Natural killer cell treated with Interleukin-12 subunit alpha and Interleukin-12 subunit beta and Interleukin-15 and Interleukin-18, amount 100 ng/mL, for 72 hours (primary cell): ENCODE results near the gene PRR14. TPM values are rescaled to one million over a fixed set of nuclear protein-coding genes. Genes with fewer than 3 reads are reported as not detected.
A peak's percentile ranks its signal among the peaks of the same experiment; 100 is the strongest.

Source experiments
- ATAC-seq, 2 donors: fragments of 150-1000 bp; cut with Tn5 transposase in 1 of 2; sonication (Bioruptor Pico), chemical (Tn5 transposase) in 1 of 2; 2 replicates each; pipeline ENCODE4 v1.10.0; 2021
- DNase-seq: peaks from one replicate; pipeline ENCODE4 v3.0.0; 2022; ENCODE audit warnings: low spot score
- H3K27ac Mint-ChIP-seq, 2 donors: 1 replicate in 1 of 2; 2 replicates in 1 of 2; pipeline ENCODE4 v1.8.0; 2022; ENCODE audit warnings: mixed read lengths in 2 of 2, mild to moderate bottlenecking in 1 of 2, moderate library complexity in 1 of 2
- H3K27me3 Mint-ChIP-seq, 2 donors: 1 replicate in 1 of 2; 2 replicates in 1 of 2; pipeline ENCODE4 v1.8.0; 2022; ENCODE audit warnings: mixed read lengths in 2 of 2
- H3K36me3 Mint-ChIP-seq: one replicate; pipeline ENCODE4 v1.8.0; 2022; ENCODE audit warnings: mixed read lengths
- H3K4me1 Mint-ChIP-seq, 2 donors: 1 replicate in 1 of 2; 2 replicates in 1 of 2; pipeline ENCODE4 v1.8.0; 2022; ENCODE audit warnings: low read depth in 2 of 2, mixed read lengths in 2 of 2, mild to moderate bottlenecking in 1 of 2
- H3K4me3 Mint-ChIP-seq: one replicate; pipeline ENCODE4 v1.8.0; 2022; ENCODE audit warnings: mixed read lengths
- H3K9me3 Mint-ChIP-seq: 2 replicates; pipeline ENCODE4 v1.8.0; 2022; ENCODE audit warnings: mixed read lengths
- total RNA-seq, 2 donors: library from RNA; stranded (reverse); gene quantifications; one replicate each; pipeline ENCODE4 v1.2.3, GENCODE V29; 2022

Gene PRR14
- total RNA-seq, result 100 to 1,000 TPM; 128 to 197 TPM

DNA sequence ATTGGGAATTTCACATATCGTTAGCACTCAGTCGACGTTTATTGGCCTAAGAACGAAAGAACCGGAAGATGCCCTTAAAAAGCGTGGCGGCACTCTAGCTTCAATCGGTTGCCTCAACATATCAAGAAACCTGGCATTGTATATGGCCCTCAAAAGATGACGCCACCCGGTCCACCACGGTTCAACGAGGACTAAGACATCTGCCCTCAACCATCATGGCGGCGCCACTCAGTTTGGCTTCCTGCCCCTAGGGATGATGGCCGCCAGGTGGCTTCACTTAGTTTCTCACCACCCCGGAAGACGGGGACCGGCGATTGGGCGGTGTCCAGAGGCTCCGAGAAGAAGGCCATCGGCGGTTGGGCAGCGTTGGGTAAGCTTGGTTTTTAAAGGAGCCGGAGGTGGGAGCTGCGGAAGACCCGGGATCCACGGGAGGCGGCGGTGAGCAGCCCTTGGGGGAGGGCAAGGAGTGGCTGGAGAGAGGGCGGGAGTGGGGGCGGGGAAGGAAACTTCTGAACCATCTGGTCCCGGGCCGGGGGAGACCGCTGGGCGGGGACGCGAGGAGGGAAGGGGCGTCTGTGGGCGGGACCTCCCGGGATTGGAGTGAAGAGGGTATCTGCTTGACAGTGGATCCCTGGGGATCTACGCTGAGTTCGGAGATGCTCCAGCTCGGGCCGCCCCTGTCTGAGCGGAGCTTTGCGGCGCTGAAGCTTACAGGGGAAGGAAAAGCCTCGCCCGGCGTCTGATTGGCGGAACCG is at the start of gene PRR14:
TSS of gene PRR14 (plus strand) at position 592 of the 755 bp plus-strand sequence. CDS start 686 bp downstream, outside the sequence.
- Mint-ChIP-seq H3K4me1 (peaks cover 21 to 39% of the 10 kb centered on the region in 2 donors), H3K27ac (peak within 1 kb of the TSS; percentile 100), H3K9me3 (no peaks in the 10 kb centered on the region), H3K36me3 (peaks cover 16% of the 10 kb centered on the region), H3K4me3 (peak within 1 kb of the TSS; percentile 92), H3K27me3 (no peaks in the 10 kb centered on the region)
- DNase-seq, result peak; percentile 99
- peak; percentile 88 to 90 for ATAC-seq

DNA sequence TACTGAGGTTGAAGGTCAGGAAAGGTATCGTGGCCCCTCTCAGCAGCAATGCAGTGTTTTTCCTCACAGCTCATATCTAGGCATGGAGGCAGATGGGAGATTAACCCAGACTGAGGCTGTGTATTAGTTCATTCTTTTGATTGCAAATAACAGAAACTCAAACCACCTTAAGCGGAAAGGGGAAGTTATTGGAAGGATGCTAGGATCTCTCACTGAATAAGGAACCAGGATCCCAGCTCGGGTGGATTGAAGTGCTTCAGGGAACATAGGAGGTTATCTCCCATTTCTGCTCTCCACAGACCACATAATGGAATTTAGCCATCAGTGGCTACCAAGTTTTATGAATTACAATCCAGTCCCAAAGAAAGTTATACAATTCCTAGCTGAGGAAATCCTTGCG is 48.8 kb upstream of the PRR14 start:
- peaks cover 14% of the 10 kb centered on the region for H3K36me3 Mint-ChIP-seq

DNA sequence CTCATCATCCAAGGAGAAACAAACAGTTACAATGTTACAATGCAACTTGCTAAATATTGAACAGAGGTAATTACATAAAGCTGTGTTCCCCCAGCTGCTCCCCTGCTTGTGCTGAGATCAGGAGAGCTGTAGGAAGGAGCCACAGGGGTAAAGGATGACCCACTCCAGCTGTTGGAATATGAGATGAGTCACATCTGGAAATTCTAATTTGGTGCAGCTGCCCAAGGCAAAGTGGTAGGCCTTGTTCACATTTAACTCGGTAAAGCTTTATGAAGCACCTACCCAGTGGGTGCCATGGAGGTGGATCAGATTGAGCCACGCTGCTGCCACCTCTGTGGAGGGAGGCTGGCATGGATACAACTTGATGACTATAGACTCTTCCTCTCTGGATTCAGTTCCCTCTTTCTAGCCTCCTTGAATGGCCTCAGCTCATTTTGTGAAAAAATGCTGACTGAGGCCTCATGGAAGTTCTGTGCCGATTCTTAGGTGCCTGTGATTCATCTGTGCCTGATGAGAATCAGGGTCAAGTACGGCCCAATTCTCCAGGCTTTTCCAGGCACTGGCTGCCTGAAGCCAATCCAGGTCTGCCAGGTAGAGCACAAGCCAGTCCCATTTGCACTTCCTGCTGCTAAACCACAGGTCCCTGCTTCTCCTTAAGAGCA is 48.0 kb upstream of the PRR14 start:
- peaks cover 0 to 4% of the 10 kb centered on the region in 2 donors for H3K4me1 Mint-ChIP-seq
- H3K36me3 Mint-ChIP-seq, result peaks cover 14% of the 10 kb centered on the region
- ATAC-seq (no peak), DNase-seq (no peak)
- no peak overlapping the region for H3K27ac Mint-ChIP-seq
- no peak overlapping the region for H3K4me3 Mint-ChIP-seq
- no peaks in the 10 kb centered on the region for H3K27me3 Mint-ChIP-seq
- no peaks in the 10 kb centered on the region for H3K9me3 Mint-ChIP-seq

More for the DNA sequence above, 48.8 kb upstream of the PRR14 start:
- Mint-ChIP-seq H3K4me1 (peaks cover 0 to 4% of the 10 kb centered on the region in 2 donors), H3K9me3 (no peaks in the 10 kb centered on the region), H3K4me3 (no peak overlapping the region), H3K27ac (no peak overlapping the region), H3K27me3 (no peaks in the 10 kb centered on the region)
- no peak for ATAC-seq
- DNase-seq, result no peak

DNA sequence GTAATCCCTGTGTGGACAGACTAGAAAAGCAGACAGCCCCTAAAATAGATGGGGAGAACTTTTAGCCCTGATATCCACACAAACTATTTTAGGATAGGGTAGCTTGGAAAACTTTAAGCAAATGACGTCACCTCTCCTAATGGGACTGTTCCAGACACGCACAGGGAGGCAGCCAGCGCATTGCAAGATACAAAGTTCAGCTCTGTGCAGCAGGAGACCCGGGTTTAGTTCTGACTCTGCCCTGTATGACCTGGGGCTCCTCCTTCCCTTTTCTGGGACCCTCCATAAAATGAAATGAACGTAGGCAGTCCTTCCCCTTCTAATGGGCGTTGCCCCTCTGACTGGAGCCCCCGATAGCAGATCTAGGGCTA is 46.8 kb upstream of the PRR14 start:
- Mint-ChIP-seq H3K9me3 (no peaks in the 10 kb centered on the region), H3K36me3 (peaks cover 14% of the 10 kb centered on the region), H3K27ac (no peak overlapping the region), H3K27me3 (no peaks in the 10 kb centered on the region), H3K4me1 (peaks cover under 1 to 3% of the 10 kb centered on the region in 2 donors), H3K4me3 (no peak overlapping the region)
- DNase-seq (no peak), ATAC-seq (no peak)

DNA sequence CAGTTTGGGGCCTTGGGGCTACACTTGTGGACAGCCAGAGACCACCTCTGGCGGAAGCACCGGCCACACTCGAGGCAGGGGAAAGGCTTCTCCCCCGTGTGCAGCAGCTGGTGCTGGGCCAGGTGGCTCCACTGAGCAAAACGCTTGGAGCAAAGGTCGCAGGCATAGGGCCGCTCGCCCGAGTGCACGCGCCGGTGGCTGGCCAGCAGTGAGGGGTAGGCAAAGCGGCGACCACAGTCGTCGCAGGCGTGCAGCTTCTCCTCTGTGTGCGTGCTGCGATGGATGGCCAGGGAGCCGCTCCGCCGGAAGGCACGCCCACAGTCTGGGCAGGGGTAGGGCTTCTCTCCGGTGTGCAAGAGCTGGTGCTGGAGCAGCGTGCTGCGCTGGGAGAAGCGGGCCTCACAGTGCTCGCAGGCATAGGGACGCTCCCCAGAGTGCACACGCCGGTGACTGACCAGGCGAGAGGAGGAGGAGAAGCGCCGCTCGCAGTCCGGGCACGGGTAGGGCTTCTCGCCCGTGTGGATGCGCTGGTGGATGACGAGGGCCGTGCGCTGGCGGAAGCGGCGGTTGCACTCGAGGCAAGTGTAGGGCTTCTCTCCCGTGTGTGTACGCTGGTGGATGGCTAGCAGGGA is 46.3 kb upstream of the PRR14 start:
- H3K9me3 Mint-ChIP-seq, result no peaks in the 10 kb centered on the region
- H3K36me3 Mint-ChIP-seq, result peaks cover 14% of the 10 kb centered on the region
- no peak for DNase-seq
- no peak overlapping the region for H3K4me3 Mint-ChIP-seq
- H3K27me3 Mint-ChIP-seq, result no peaks in the 10 kb centered on the region
- ATAC-seq, result peak in 1 of 2 donors; percentile 41
- peaks cover 2 to 6% of the 10 kb centered on the region in 2 donors for H3K4me1 Mint-ChIP-seq
- no peak overlapping the region for H3K27ac Mint-ChIP-seq

DNA sequence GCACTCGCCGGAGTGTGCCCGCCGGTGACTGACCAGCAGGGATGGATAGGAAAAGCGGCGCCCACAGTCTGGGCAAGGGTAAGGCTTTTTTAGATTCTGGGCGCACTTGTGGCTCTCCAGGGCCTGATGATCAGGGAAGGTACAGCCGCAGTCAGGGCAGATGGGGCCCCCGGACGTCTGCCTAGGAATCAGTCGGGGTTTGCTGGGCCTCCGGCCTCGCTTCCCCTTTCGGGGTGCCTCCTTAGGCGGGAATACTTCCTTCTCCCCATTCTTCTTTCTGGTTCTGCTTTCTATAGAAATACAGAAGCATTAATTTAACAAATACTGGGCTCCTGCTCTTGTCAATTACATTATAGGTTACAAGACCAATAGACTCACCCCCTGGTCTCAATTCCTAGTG is 45.6 kb upstream of the PRR14 start:
- Mint-ChIP-seq H3K36me3 (peaks cover 14% of the 10 kb centered on the region), H3K4me1 (peaks cover 3 to 6% of the 10 kb centered on the region in 2 donors), H3K27ac (no peak overlapping the region), H3K27me3 (no peaks in the 10 kb centered on the region), H3K4me3 (no peak overlapping the region), H3K9me3 (no peaks in the 10 kb centered on the region)
- no peak for ATAC-seq
- no peak for DNase-seq

DNA sequence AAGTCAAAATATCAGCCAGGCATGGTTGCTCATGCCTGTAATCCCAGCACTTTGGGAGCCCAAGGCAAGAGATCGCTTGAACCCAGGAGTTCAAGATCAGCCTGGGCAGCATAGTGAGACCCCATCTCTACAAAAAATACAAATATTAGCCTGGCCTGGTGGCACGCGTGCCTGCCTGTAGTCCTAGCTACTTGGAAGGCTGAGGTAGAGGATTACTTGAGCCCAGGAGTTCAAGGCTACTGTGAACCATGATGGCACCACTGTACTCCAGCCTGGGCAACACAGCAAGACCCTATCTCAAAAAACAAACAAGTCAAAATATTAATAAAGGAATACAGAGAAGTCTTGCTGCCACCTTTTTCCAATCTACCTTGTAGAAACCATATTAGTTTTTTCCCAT is 44.8 kb upstream of the PRR14 start:
- ATAC-seq, result no peak
- no peak for DNase-seq
- peaks cover 7 to 11% of the 10 kb centered on the region in 2 donors for H3K4me1 Mint-ChIP-seq
- no peak overlapping the region for H3K4me3 Mint-ChIP-seq
- no peaks in the 10 kb centered on the region for H3K27me3 Mint-ChIP-seq
- H3K36me3 Mint-ChIP-seq, result peaks cover 14% of the 10 kb centered on the region
- H3K9me3 Mint-ChIP-seq, result no peaks in the 10 kb centered on the region
- H3K27ac Mint-ChIP-seq, result no peak overlapping the region

DNA sequence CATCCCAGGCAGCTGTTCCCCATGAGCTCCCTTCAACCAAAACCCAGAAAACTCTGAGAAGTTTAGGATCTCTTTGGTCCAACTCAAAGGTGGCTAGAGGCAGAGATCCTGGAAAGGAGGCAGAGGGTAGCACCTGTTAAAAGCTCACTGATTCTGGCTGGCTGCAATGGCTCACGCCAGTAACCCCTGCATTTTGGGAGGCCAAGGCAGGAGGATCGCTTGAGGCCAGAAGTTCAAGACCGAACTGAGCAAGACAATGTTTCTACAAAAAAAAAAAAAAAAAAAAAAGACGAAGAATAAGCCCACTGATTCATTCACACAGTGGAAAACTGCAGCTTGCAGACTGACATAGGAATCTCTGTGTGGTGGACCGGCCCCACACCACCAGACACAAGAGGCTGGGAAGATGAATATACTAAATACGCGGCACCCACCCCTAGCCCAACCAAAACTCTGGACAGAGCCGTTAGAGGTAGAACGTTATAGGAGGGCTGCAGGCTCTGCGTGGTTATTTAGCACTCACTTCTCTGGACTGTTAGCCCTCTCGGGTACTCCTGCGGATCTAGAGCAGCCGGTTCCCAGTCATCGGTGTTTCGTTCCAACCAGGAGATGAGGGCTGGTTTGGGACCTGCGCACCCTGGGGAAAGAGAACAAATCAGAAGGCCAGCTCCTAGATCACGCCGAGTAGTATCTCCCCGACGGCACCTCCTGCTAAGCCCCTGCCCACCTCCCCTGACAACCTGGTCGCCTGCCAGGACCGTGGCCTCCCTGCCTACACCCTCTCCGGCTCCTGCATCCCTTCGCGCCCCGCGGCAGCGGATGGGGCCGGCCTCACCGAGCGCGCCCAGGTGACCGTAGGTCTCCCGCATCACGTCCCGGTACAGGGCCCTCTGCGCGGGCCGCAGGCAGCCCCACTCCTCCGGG is 41.5 kb upstream of the PRR14 start:
- peak overlapping the region; percentile 98 for H3K4me3 Mint-ChIP-seq
- no peaks in the 10 kb centered on the region for H3K27me3 Mint-ChIP-seq
- H3K9me3 Mint-ChIP-seq, result no peaks in the 10 kb centered on the region
- ATAC-seq (peak; percentile 61 to 72), DNase-seq (peak; percentile 68)
- peaks cover 7 to 11% of the 10 kb centered on the region in 2 donors for H3K4me1 Mint-ChIP-seq
- H3K36me3 Mint-ChIP-seq, result peaks cover 9% of the 10 kb centered on the region
- H3K27ac Mint-ChIP-seq, result peak overlapping the region; percentile 93 to 94

DNA sequence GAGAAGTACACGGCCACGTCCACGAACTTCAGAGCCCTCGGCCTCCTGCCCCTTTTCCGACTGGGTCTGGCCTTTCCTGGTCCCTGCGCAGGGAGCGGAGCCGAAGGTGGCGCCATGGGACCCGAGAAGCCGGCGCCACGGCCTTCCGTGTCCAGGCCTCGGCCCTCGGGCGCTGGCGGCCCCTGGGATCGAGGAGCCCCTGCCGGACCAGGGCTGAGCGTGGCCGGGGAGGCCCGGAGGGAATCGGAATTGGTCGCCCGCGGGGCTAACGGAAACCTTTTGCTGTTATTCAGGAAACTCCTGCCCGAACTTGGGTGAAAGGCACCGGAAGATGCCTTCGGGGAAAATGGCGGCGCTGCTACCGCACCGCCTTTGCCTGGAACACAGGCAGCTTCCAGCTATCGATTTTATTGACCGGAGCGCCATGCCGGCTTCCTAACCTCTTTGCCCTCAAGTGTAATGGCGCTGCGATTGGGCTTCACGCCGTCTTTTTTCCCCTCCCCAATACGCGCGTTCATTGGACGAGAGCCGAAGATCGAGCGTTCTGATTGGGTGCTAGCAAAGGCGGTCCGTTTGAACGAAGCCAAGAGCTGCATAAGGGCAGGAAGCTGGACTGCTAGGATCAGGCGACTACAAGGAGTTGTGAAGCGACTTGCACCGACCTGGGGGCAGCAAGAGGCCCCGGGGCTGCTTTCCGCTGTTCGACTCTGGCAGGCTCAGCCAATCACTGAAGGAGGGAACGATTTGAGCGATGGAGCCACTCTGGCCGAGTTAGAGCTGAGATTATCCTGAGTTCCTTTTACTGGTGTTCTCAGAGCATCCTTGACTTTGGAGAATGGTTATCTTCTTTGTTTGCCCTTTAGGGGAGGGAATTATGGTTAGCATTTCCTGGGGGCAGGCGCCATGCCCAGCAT is 40.6 kb upstream of the PRR14 start, which contains the start of gene ZNF689:
TSS of gene ZNF689 (minus strand) at position 464 of the 914 bp plus-strand sequence. CDS start at position 116, 348 bp downstream.
- H3K27ac Mint-ChIP-seq, result peak within 1 kb of the TSS; percentile 93 to 94
- H3K4me3 Mint-ChIP-seq, result peak within 1 kb of the TSS; percentile 98
- DNase-seq (peak; percentile 94), ATAC-seq (peak; percentile 94 to 97)
- peaks cover 7 to 11% of the 10 kb centered on the region in 2 donors for H3K4me1 Mint-ChIP-seq
- no peaks in the 10 kb centered on the region for H3K9me3 Mint-ChIP-seq
- peaks cover 5% of the 10 kb centered on the region for H3K36me3 Mint-ChIP-seq
- no peaks in the 10 kb centered on the region for H3K27me3 Mint-ChIP-seq

DNA sequence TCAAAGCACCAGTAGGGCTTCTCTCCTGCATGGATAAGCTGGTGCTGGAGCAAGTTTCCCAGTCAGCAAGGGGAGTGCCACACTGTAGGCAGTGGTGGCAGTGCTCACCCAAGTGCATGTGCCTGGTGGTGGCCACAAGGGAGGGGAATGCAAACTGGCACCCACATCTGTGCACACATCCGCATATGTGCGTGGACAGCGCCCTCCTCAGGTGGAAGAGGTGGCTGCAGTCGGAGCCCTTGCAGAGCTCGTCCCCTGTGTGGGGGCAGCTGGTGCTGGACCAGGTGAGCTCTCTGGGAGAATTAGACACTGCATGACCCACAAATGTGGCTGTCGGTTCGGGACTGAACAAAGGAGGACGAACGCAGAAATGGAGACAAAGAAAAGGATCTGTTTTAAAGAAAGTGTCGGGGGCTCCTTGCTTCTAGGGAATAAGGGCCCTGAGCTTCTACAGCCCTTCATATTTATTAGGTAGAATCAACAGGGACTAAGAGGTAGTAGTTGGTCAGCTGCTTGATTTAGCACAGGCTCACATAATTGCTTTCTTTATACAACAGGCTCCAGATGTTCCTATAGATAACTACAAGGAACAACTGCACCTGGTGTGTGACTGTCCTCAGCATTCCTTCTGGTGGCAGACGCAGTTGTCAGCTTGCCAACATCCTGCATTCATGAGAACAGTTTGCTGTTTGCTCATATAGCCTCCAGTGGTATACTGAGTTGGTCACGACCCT is 35.2 kb upstream of the PRR14 start:
- Mint-ChIP-seq H3K9me3 (no peaks in the 10 kb centered on the region), H3K4me1 (peaks cover 1 to 3% of the 10 kb centered on the region in 2 donors), H3K27ac (no peak overlapping the region), H3K36me3 (no peaks in the 10 kb centered on the region), H3K4me3 (no peak overlapping the region), H3K27me3 (no peaks in the 10 kb centered on the region)
- ATAC-seq (peak; percentile 76 to 89), DNase-seq (peak; percentile 68)

DNA sequence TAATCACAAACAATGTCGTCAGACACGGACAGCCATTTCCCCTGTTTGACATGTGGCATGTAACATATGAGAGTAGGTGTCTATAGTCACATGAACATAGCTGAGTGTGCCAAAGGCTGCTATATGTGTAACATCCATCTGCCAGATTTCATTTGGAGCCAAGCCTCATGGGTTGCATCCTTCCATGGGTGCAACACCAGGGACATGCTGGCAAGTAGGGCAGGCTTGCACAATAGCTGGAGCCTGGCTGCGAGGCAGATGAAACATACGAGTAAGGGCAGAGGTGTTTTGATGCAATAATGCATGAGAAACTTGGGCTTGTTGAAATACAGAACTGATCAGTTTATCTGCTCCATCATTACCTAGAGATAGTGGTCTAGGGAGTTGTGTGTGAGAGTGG is 31.6 kb upstream of the PRR14 start:
- Mint-ChIP-seq H3K9me3 (no peaks in the 10 kb centered on the region), H3K4me1 (peaks cover 0 to 2% of the 10 kb centered on the region in 2 donors), H3K4me3 (no peak overlapping the region), H3K36me3 (no peaks in the 10 kb centered on the region), H3K27me3 (no peaks in the 10 kb centered on the region), H3K27ac (no peak overlapping the region)
- no peak for DNase-seq
- ATAC-seq, result no peak

DNA sequence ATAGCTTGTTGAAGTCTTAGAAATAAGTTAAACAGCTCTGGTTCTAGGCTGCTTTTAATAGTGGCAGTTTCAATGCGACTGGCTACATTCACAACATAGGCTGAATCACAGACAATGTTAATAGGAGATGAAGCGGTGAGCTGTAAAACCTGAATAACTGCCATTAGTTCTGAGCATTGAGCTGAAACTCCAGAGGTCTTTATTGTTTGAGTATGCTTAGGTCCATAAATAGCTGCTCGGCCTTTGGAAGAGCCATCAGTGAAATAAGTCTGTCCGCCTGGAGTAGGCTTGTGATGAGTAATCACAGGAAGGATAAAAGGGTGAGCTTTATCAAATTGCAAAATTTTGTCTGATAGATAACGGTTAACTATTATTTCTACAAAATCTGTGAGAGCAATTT is 31.1 kb upstream of the PRR14 start:
- ATAC-seq, result no peak
- no peak for DNase-seq
- H3K27me3 Mint-ChIP-seq, result no peaks in the 10 kb centered on the region
- H3K36me3 Mint-ChIP-seq, result no peaks in the 10 kb centered on the region
- H3K4me3 Mint-ChIP-seq, result no peak overlapping the region
- H3K4me1 Mint-ChIP-seq, result peaks cover 0 to 2% of the 10 kb centered on the region in 2 donors
- H3K9me3 Mint-ChIP-seq, result no peaks in the 10 kb centered on the region
- H3K27ac Mint-ChIP-seq, result no peak overlapping the region
